WTC11 (cell line): ENCODE results near the gene NOXA1. TPM values are rescaled to one million over a fixed set of nuclear protein-coding genes. Genes with fewer than 3 reads are reported as not detected.

Experiments
- ATAC-seq: fragments of 200-7000 bp; cut with Tn5 transposase; 2 replicates; pipeline ENCODE4 v1.10.0; 2021; ENCODE audit warnings: mild to moderate bottlenecking, moderate library complexity
- CTCF ChIA-PET: fragments of 300-600 bp; sonication (Branson Sonifier 250); formaldehyde crosslinking; loops from one replicate; lab custom pipeline; 2021; ENCODE audit warnings: antibody characterized with exemption; lab: Charles Lee
- POLR2A ChIA-PET: fragments of 350-600 bp; sonication (Branson Sonifier 250); formaldehyde crosslinking; loops from one replicate; lab custom pipeline; 2021; ENCODE audit warnings: antibody characterized with exemption; lab: Charles Lee
- DNase-seq: peaks from one replicate; pipeline ENCODE4 v3.0.0; 2021; ENCODE audit warnings: low spot score
- H3K27ac Mint-ChIP-seq: 2 replicates; pipeline ENCODE4 v1.8.0; 2021; ENCODE audit warnings: mixed read lengths
- H3K27me3 Mint-ChIP-seq: 2 replicates; pipeline ENCODE4 v1.8.0; 2021; ENCODE audit warnings: low read depth, mild to moderate bottlenecking, moderate library complexity, mixed read lengths
- H3K36me3 Mint-ChIP-seq: 2 replicates; pipeline ENCODE4 v1.8.0; 2021; ENCODE audit warnings: mixed read lengths
- H3K4me1 Mint-ChIP-seq: 2 replicates; pipeline ENCODE4 v1.8.0; 2022; ENCODE audit warnings: mixed read lengths
- H3K4me3 Mint-ChIP-seq: 2 replicates; pipeline ENCODE4 v1.8.0; 2021; ENCODE audit warnings: mild to moderate bottlenecking, moderate library complexity, mixed read lengths
- H3K9me3 Mint-ChIP-seq: 2 replicates; pipeline ENCODE4 v1.8.0; 2021; ENCODE audit warnings: mixed read lengths
- CTCF ChIP-seq: fragments of 200-600 bp; IDR thresholded peaks from 2 replicates; pipeline ENCODE4 v1.8.0; 2022; ENCODE audit warnings: antibody characterized with exemption
- ELF4 ChIP-seq: sonication (generic); formaldehyde crosslinking; IDR thresholded peaks from 2 replicates; pipeline ENCODE4 v1.8.1; 2022; ENCODE audit warnings: low read depth, mild to moderate bottlenecking, moderate library complexity, missing genetic modification reagents
- SMAD3 ChIP-seq: sonication (generic); formaldehyde crosslinking; IDR thresholded peaks from 2 replicates; pipeline ENCODE4 v1.8.0; 2022; ENCODE audit warnings: missing genetic modification reagents, mild to moderate bottlenecking, borderline replicate concordance
- TEAD4 ChIP-seq: sonication (generic); formaldehyde crosslinking; IDR thresholded peaks from 2 replicates; pipeline ENCODE4 v1.8.0; 2022; ENCODE audit warnings: mild to moderate bottlenecking, missing genetic modification reagents
- ZNF396 ChIP-seq: fragments of 250-450 bp; sonication (Bioruptor Pico); IDR thresholded peaks from 2 replicates; pipeline ENCODE4 v1.8.0; 2021; ENCODE audit warnings: mild to moderate bottlenecking, moderate library complexity, borderline replicate concordance
- ZNF671 ChIP-seq: fragments of 250-450 bp; sonication (Bioruptor Pico); IDR thresholded peaks from 2 replicates; pipeline ENCODE4 v1.8.0; 2021; ENCODE audit warnings: mild to moderate bottlenecking
- microRNA-seq: library from miRNA; unstranded; fragments of <30 nt; microRNA quantifications from one replicate; pipeline ENCODE4 v1.2.0, GENCODE V29; 2022; ENCODE audit warnings: borderline number of aligned reads
- total RNA-seq: library from RNA; stranded (reverse); gene quantifications from 3 replicates; pipeline ENCODE4 v1.2.3, GENCODE V29; 2021
- TF ChIP-seq, protein P1 (sequence below): sonication (generic); formaldehyde crosslinking; IDR thresholded peaks from 2 replicates; pipeline ENCODE4 v1.8.0; 2022; ENCODE audit warnings: mild to moderate bottlenecking, missing genetic modification reagents
- TF ChIP-seq, protein P2 (sequence below): sonication (generic); formaldehyde crosslinking; IDR thresholded peaks from 2 replicates; pipeline ENCODE4 v1.8.0; 2023; ENCODE audit warnings: mild to moderate bottlenecking, missing genetic modification reagents

The NOXA1 gene
- total RNA-seq, 1 experiment from 2014 or later: 2.9 TPM

DNA sequence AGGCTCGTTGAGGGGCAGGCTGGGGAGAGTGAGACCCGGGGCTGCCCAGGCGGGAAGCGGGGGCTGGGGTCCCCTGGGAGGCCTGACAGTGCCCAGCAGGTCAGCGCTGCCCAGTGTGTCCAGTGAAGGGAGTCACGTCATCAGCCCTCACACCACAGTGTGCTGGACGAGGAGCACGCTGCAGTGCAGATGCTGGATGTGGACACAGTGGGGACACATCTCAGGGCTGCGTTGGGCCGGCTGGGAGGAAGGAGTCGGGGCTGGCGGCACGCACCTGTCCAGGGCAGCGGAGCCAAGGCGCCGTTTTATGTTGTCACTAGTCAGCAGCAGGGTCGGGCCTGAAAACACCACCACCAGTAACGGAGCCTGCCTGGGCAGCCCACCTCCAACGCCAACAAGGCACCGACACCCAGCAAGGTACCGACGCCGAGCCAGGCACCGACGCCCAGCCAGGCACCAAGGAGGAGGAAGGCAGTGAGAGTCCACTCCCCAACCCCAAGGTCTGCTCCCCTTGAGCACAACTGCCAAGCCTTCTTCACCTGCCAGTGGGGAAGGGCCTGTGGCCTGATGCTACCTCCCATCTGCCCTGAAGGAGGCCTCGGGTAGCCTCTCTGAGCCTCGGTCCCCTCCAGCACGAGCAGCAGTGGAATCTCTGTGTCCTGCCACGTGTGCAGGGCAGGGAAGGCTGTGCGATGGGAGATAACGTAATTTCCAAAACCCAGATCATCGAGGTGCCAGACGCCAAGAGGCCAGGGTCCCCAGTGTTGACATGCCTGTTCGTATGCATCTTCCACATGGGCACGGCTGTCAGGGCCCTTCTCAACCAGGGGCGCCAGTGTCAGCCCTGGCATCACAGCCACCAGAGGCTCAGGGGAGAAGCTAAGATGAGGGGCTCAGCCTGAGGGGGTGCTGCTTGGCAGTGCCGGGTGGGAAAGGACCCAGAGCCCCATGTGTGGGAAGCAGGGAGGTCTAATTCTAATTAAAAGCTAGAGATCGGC lies 57.8 kb downstream of the NOXA1 start:
- no peak overlapping the region for H3K27ac Mint-ChIP-seq
- ChIA-PET CTCF (interaction anchor here (0.8 to 1.6 kb wide), 2 partner anchors 58 to 194 kb away, joined by 3 to 5 read pairs; partner anchors contain the start of genes EXD3 and NOXA1), POLR2A (no interaction called here)
- H3K36me3 Mint-ChIP-seq: peaks cover 2% of the 10 kb centered on the region; the same call in 1 of the 2 replicates
- DNase-seq: no peak
- H3K27me3 Mint-ChIP-seq: no peaks in the 10 kb centered on the region
- H3K4me3 Mint-ChIP-seq: no peak overlapping the region
- TF ChIP-seq, protein P1, sequence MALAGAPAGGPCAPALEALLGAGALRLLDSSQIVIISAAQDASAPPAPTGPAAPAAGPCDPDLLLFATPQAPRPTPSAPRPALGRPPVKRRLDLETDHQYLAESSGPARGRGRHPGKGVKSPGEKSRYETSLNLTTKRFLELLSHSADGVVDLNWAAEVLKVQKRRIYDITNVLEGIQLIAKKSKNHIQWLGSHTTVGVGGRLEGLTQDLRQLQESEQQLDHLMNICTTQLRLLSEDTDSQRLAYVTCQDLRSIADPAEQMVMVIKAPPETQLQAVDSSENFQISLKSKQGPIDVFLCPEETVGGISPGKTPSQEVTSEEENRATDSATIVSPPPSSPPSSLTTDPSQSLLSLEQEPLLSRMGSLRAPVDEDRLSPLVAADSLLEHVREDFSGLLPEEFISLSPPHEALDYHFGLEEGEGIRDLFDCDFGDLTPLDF (CRISPR knock-in tag): no peak
- TF ChIP-seq SMAD3 (CRISPR knock-in tag) (no peak), CTCF (no peak), TEAD4 (CRISPR knock-in tag) (no peak), ZNF671 (no peak), ZNF396 (CRISPR knock-in tag) (no peak)
- ATAC-seq: no peak
- peaks cover 4% of the 10 kb centered on the region for H3K9me3 Mint-ChIP-seq
- H3K4me1 Mint-ChIP-seq: 0 out of 2 replicates have a peak, but pooled peaks cover 4% of the 10 kb centered on the region

DNA sequence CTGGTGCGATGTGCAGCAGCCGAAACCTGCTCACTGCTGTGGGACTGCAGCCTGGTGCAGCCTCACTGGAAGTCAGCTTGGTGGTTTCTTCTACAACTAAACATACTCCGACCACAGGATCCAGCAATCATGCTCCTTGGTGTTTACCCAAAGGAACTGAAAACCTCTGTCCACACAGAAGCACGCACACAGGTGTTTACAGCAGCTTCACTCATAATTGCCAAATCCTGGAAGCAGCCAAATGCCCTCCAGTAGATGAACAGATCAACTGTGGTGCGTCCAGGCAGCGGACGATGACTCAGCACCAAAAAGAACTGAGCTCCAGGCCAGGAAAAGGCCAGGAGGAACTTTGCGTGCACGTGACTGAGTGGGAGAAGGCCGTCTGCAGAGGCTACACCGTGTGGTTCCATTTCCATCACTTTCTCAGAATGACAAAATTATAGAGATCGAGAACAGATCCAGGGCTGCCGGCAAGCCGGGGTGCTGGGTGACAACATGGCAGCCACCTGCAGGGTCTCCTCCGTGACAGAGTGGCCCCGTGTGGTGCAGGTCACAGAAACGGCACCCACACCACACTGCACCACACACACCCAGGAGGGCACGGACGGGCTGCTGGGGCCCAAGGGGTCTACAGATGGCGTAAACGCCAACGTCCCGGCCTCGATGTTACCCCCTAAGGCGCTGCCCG lies 59.0 kb downstream of the NOXA1 start:
- CTCF ChIA-PET: interaction anchor here (0.8 to 1.6 kb wide), 2 partner anchors 59 to 195 kb away, joined by 3 to 5 read pairs; partner anchors contain the start of genes EXD3 and NOXA1
- no peak overlapping the region for H3K4me3 Mint-ChIP-seq
- ATAC-seq (no peak), DNase-seq (no peak)
- H3K4me1 Mint-ChIP-seq: 0 out of 2 replicates have a peak, but pooled peaks cover 4% of the 10 kb centered on the region
- TF ChIP-seq ELF4: no peak
- TF ChIP-seq, protein P2, sequence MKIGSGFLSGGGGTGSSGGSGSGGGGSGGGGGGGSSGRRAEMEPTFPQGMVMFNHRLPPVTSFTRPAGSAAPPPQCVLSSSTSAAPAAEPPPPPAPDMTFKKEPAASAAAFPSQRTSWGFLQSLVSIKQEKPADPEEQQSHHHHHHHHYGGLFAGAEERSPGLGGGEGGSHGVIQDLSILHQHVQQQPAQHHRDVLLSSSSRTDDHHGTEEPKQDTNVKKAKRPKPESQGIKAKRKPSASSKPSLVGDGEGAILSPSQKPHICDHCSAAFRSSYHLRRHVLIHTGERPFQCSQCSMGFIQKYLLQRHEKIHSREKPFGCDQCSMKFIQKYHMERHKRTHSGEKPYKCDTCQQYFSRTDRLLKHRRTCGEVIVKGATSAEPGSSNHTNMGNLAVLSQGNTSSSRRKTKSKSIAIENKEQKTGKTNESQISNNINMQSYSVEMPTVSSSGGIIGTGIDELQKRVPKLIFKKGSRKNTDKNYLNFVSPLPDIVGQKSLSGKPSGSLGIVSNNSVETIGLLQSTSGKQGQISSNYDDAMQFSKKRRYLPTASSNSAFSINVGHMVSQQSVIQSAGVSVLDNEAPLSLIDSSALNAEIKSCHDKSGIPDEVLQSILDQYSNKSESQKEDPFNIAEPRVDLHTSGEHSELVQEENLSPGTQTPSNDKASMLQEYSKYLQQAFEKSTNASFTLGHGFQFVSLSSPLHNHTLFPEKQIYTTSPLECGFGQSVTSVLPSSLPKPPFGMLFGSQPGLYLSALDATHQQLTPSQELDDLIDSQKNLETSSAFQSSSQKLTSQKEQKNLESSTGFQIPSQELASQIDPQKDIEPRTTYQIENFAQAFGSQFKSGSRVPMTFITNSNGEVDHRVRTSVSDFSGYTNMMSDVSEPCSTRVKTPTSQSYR (CRISPR knock-in tag): no peak
- H3K9me3 Mint-ChIP-seq: no peaks in the 10 kb centered on the region
- POLR2A ChIA-PET: interaction anchor here (0.6 kb wide), 1 partner anchor 41 kb away, joined by 4 read pairs; no protein-coding TSS in a partner anchor
- H3K36me3 Mint-ChIP-seq: no peaks in the 10 kb centered on the region
- H3K27ac Mint-ChIP-seq: 0 out of 2 replicates have a peak overlapping the region, but pooled peaks have one; percentile 57
- no peaks in the 10 kb centered on the region for H3K27me3 Mint-ChIP-seq

Small RNAs within 50 kb of the gene (microRNA-seq; reads per million reads assigned to microRNA genes)
- 5.9 reads per million, percentile 16 among the genes with 10 or more reads in this experiment for gene MIR7114

Other genes starting within 250 kb of the NOXA1 start
- 61.0 to 80.9 TPM (median 61.2 TPM) in 3 replicates for gene ANAPC2, start 234.8 kb upstream of the NOXA1 start, total RNA-seq
- 102 to 105 TPM (median 103 TPM) in 3 replicates for gene SSNA1, start 234.7 kb upstream of the NOXA1 start, total RNA-seq
- 33.4 to 43.1 TPM (median 38.1 TPM) in 3 replicates for gene TPRN, start 222.7 kb upstream of the NOXA1 start, total RNA-seq
- gene TMEM203, start 217.7 kb upstream of the NOXA1 start, total RNA-seq: 46.7 to 50.6 TPM (median 47.4 TPM) in 3 replicates
- 40.3 to 49.0 TPM (median 43.2 TPM) in 3 replicates for gene NDOR1, start 217.7 kb upstream of the NOXA1 start, total RNA-seq
- 13.3 to 14.8 TPM (median 14.3 TPM) in 3 replicates for gene RNF208, start 201.2 kb upstream of the NOXA1 start, total RNA-seq
- gene CYSRT1, start 198.2 kb upstream of the NOXA1 start, total RNA-seq: 2.8 to 3.5 TPM (median 2.9 TPM) in 3 replicates
- 0.32 to 0.59 TPM (median 0.41 TPM) in 3 replicates for gene RNF224, start 195.9 kb upstream of the NOXA1 start, total RNA-seq
- gene SLC34A3, start 192.5 kb upstream of the NOXA1 start, total RNA-seq: 0.13 to 0.23 TPM (median 0.14 TPM) in 3 replicates
- gene TUBB4B, start 182.1 kb upstream of the NOXA1 start, total RNA-seq: 373 to 376 TPM (median 375 TPM) in 3 replicates
- gene STPG3, start 172.1 kb upstream of the NOXA1 start, total RNA-seq: 0.21 to 0.26 TPM in 2 of 3 replicates, not detected in the other
- 93.7 to 95.0 TPM (median 94.7 TPM) in 3 replicates for gene NELFB, start 168.1 kb upstream of the NOXA1 start, total RNA-seq
- gene TOR4A, start 145.7 kb upstream of the NOXA1 start, total RNA-seq: 7.3 to 11.8 TPM (median 11.3 TPM) in 3 replicates
- 46.7 to 52.4 TPM (median 51.5 TPM) in 3 replicates for gene NRARP, start 121.1 kb upstream of the NOXA1 start, total RNA-seq
- gene EXD3, start 231 bp upstream of the NOXA1 start, total RNA-seq: 20.4 to 23.1 TPM (median 21.2 TPM) in 3 replicates
- 2.0 to 2.5 TPM (median 2.3 TPM) in 3 replicates for gene ENTPD8, start 18.0 kb downstream of the NOXA1 start, total RNA-seq
- 61.6 to 63.7 TPM (median 61.9 TPM) in 3 replicates for gene NSMF, start 35.9 kb downstream of the NOXA1 start, total RNA-seq
- gene PNPLA7, start 127.0 kb downstream of the NOXA1 start, total RNA-seq: 1.3 to 1.6 TPM (median 1.6 TPM) in 3 replicates
- 70.1 to 79.4 TPM (median 74.8 TPM) in 3 replicates for gene MRPL41, start 128.5 kb downstream of the NOXA1 start, total RNA-seq
- 40.3 to 43.9 TPM (median 40.5 TPM) in 3 replicates for gene DPH7, start 155.5 kb downstream of the NOXA1 start, total RNA-seq
- 61.9 to 77.9 TPM (median 63.8 TPM) in 3 replicates for gene ZMYND19, start 167.1 kb downstream of the NOXA1 start, total RNA-seq
- 41.2 to 48.3 TPM (median 41.3 TPM) in 3 replicates for gene ARRDC1, start 182.3 kb downstream of the NOXA1 start, total RNA-seq
- 152 to 170 TPM (median 154 TPM) in 3 replicates for gene EHMT1, start 195.6 kb downstream of the NOXA1 start, total RNA-seq